HG03060 (cell line): Measurements from ENCODE around the gene TRIM13.
"Not testable (repeated sequence)": the region's sequence is repeated elsewhere in the genome, so short reads cannot be mapped to it uniquely, and the experiment has no call there.

Source experiments
- ATAC-seq: cut with Tn5 transposase; IDR thresholded peaks from one replicate; pipeline ENCODE4 v1.9.1; 2021; ENCODE audit warnings: low read depth, moderate number of reproducible peaks; ENCODE audit not compliant: unreplicated experiment

The TRIM13 gene

GRCh38 chr13:50055454-50055853 is 58.6 kb downstream of the TRIM13 start:
- ATAC-seq, result no peak

- ATAC-seq, result no peak
Measured at GRCh38 chr13:50060718-50061117, 63.9 kb downstream of the TRIM13 start.

GRCh38 chr13:50062336-50062735 is 65.5 kb downstream of the TRIM13 start:
- not testable (repeated sequence) for ATAC-seq

- ATAC-seq, result no peak
Measured at GRCh38 chr13:50065712-50066111, 68.9 kb downstream of the TRIM13 start.
